Type B pancreatic cell (in vitro differentiated cells): Measurements from ENCODE around the gene PNLIPRP2. TPM values are rescaled to one million over a fixed set of nuclear protein-coding genes. Genes with fewer than 3 reads are reported as not detected.

Experiments used
- DNase-seq: peaks from one replicate; pipeline ENCODE4 v3.0.0; 2021; ENCODE audit warnings: mixed read lengths; ENCODE audit not compliant: unreplicated experiment; ENCODE audit errors: extremely low spot score
- H3K27ac Mint-ChIP-seq: 2 replicates; pipeline ENCODE4 v1.8.0; 2021; ENCODE audit warnings: mild to moderate bottlenecking, mixed read lengths
- H3K27me3 Mint-ChIP-seq: 2 replicates; pipeline ENCODE4 v1.8.0; 2021; ENCODE audit warnings: mixed read lengths
- H3K36me3 Mint-ChIP-seq: 2 replicates; pipeline ENCODE4 v1.8.0; 2021; ENCODE audit warnings: mixed read lengths
- H3K4me1 Mint-ChIP-seq: one replicate; pipeline ENCODE4 v1.8.0; 2021; ENCODE audit warnings: mixed read lengths; ENCODE audit not compliant: unreplicated experiment
- H3K4me3 Mint-ChIP-seq: 2 replicates; pipeline ENCODE4 v1.8.0; 2021; ENCODE audit warnings: mild to moderate bottlenecking, mixed read lengths
- H3K9me3 Mint-ChIP-seq: 2 replicates; pipeline ENCODE4 v1.8.0; 2021; ENCODE audit warnings: mixed read lengths
- total RNA-seq: library from RNA; stranded (reverse); gene quantifications from 2 replicates; pipeline ENCODE4 v1.2.1, GENCODE V29; 2021; ENCODE audit warnings: low replicate concordance
- TF ChIP-seq, protein P1 (sequence below): fragments of 200-600 bp; sonication (generic); conservative IDR thresholded peaks from 2 replicates; pipeline ENCODE4 v1.5.0; 2021; ENCODE audit warnings: antibody characterized with exemption, mild to moderate bottlenecking

The PNLIPRP2 gene
- total RNA-seq, 1 donor from 2014 or later: 1.2 TPM

DNA sequence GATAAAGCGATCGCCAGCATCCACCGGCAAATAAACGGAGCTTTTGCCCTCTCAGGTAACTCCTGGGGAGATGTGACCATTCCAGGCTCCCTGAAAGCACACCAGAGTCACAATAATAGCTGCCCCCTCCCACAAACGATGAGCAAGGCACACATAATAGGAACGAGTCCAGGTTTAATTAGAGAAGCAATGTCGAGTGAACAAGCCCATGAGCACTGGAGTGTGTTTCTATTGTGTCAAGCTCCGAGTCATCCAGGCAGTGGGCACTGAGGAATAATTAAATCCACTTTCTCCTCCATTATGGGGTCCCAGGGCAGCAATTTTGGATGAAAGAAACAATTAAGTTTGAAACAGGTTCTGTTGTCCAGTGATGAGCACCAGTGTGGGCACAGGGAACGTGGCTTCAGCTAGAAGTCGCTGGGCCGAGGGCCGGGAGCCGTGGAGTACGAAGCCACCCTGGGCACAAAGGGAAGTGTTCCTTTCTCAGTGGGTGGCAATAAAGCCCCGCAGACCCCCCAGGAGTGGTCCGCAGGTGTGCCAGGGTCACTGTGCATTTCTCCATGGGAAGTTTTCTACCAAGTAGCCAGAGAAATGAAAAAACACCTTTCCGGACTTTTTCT is 12.0 kb downstream of the PNLIPRP2 start:
- H3K9me3 Mint-ChIP-seq: no peaks in the 10 kb centered on the region
- no peaks in the 10 kb centered on the region for H3K4me1 Mint-ChIP-seq
- DNase-seq: no peak
- TF ChIP-seq, protein P1, sequence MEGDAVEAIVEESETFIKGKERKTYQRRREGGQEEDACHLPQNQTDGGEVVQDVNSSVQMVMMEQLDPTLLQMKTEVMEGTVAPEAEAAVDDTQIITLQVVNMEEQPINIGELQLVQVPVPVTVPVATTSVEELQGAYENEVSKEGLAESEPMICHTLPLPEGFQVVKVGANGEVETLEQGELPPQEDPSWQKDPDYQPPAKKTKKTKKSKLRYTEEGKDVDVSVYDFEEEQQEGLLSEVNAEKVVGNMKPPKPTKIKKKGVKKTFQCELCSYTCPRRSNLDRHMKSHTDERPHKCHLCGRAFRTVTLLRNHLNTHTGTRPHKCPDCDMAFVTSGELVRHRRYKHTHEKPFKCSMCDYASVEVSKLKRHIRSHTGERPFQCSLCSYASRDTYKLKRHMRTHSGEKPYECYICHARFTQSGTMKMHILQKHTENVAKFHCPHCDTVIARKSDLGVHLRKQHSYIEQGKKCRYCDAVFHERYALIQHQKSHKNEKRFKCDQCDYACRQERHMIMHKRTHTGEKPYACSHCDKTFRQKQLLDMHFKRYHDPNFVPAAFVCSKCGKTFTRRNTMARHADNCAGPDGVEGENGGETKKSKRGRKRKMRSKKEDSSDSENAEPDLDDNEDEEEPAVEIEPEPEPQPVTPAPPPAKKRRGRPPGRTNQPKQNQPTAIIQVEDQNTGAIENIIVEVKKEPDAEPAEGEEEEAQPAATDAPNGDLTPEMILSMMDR: no peak
- H3K27ac Mint-ChIP-seq: no peak overlapping the region
- no peak overlapping the region for H3K4me3 Mint-ChIP-seq
- H3K27me3 Mint-ChIP-seq: peaks cover 16% of the 10 kb centered on the region
- H3K36me3 Mint-ChIP-seq: no peaks in the 10 kb centered on the region

DNA sequence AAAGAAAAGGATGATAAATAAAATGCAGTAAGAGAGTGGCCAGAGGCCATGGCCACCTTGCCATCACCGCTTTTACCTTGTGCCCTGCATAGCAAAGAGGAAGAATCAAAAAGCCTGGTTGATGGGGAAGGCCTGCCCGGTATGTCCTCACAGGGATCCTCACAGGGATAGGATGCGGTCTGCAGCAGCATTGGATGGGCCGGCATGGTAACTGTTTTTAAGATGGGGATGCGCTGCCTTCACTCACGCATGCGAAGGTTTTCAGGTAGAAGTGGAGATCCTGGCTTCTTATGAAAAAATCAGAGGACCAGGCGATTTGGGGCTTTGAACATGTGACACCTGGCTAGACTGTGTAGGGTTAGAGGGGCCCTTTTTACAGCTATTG is 12.5 kb downstream of the PNLIPRP2 start:
- no peak for DNase-seq
- Mint-ChIP-seq H3K36me3 (no peaks in the 10 kb centered on the region), H3K4me3 (no peak overlapping the region), H3K27ac (no peak overlapping the region), H3K9me3 (no peaks in the 10 kb centered on the region), H3K27me3 (peaks cover 20% of the 10 kb centered on the region), H3K4me1 (no peaks in the 10 kb centered on the region)
- TF ChIP-seq, protein P1: no peak

DNA sequence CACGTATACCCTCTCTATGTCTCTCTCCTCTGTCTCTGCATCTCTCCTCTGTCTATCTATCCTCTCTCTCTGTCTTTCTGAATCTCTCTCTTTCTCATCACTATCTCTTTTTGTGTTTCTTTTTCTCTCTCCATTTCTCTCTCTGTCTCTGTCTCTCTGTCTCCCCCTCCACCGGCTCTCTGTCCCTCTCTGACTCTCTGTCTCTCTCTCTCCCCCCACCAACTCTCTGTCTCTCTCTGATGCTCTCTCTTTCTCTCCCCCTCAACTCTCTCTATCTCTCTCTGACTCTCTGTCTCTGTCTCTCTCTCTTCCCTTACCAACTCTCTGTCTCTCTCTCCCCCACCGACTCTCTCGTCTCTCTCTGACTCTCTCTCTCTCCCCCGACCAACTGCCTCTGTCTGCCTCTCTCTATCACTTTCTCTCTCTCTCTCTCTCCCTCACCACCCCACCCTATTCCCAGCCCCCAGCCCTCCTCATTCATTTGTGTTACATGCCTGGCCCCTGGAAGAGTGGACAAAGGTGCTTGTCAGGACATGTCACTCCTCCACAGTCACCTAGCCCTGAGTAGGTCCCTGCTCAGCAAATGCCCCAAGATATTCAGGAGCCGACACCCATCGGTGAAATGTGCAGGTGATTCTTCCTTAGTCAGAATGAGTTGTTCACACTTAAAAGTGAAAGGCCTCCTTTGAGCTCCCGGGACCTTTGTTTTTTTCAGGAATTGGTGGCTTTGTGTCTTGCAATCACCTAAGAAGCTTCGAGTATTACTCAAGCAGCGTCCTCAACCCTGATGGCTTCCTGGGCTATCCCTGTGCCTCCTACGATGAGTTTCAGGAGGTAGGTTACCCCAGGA is 13.6 kb downstream of the PNLIPRP2 start:
- H3K4me1 Mint-ChIP-seq: no peaks in the 10 kb centered on the region
- H3K9me3 Mint-ChIP-seq: no peaks in the 10 kb centered on the region
- DNase-seq: no peak
- H3K27me3 Mint-ChIP-seq: peaks cover 15% of the 10 kb centered on the region
- TF ChIP-seq, protein P1: no peak
- no peaks in the 10 kb centered on the region for H3K36me3 Mint-ChIP-seq
- no peak overlapping the region for H3K27ac Mint-ChIP-seq
- no peak overlapping the region for H3K4me3 Mint-ChIP-seq

DNA sequence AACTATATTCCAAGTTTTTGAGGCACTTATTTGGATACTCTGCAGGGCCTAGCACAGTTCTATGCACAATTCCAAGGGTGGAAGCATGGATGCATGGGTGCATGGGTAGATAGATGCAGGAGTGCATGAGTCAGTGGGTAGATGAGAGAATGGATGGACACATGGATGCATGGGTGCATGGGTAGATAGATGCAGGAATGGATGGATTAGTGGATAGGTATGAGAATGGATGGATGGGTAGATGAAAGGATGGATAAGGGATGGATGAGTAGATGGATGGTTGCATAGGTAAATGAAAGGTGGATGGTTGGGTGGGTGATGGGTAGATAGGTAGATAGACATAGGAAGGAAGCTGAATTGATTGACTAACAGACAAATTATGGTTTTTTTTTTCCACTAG is 15.6 kb downstream of the PNLIPRP2 start:
- H3K27ac Mint-ChIP-seq: no peak overlapping the region
- no peaks in the 10 kb centered on the region for H3K36me3 Mint-ChIP-seq
- TF ChIP-seq, protein P1: no peak
- no peak for DNase-seq
- no peak overlapping the region for H3K4me3 Mint-ChIP-seq
- peaks cover 17% of the 10 kb centered on the region for H3K27me3 Mint-ChIP-seq
- H3K9me3 Mint-ChIP-seq: peaks cover 9% of the 10 kb centered on the region
- H3K4me1 Mint-ChIP-seq: no peaks in the 10 kb centered on the region

DNA sequence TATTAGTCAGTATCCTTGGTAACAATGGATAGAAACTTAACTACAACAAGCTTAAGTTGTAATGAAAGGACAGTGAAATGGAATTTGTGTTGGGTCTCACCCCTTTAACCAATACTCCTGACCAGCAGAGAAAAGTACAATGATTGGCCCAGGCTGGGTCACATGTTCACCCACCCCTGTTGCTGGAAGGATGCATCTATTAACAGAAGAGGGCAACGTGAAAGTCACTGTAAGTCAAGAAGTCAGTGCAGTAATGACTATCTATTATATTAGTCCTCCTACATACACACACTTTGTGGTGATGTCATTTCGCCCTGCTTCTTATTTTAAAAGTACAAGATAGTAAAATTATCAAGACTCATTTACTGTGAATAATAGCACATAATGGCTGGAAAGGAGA is 16.2 kb downstream of the PNLIPRP2 start:
- Mint-ChIP-seq H3K4me3 (no peak overlapping the region), H3K4me1 (no peaks in the 10 kb centered on the region), H3K27ac (no peak overlapping the region), H3K27me3 (peaks cover 17% of the 10 kb centered on the region), H3K36me3 (no peaks in the 10 kb centered on the region), H3K9me3 (peaks cover 9% of the 10 kb centered on the region)
- no peak for DNase-seq
- TF ChIP-seq, protein P1: no peak
